ENCODE results near the gene DOCK3. TPM values are rescaled to one million over a fixed set of nuclear protein-coding genes. Genes with fewer than 3 reads are reported as not detected.

Gene DOCK3
- total RNA-seq, 3 donors from 2014 or later (not counting 1 experiment from before 2014, with no cell fraction given) = 1.4 to 2.4 (median 1.7) TPM

GRCh38 chr3:51280176-51280575 is 605.4 kb downstream of the DOCK3 start:
- TF ChIP-seq CTCF (IDR thresholded peaks at IDR 0.05) = no peak
- intact Hi-C loops (cut with micrococcal nuclease) = no loop called here
- WGBS (ENCODE audit: insufficient coverage) = 83% methylated on average over 3 of the region's 3 CpGs
- Histone ChIP-seq H3K27me3 (ENCODE audit: control insufficient read depth, insufficient read depth, low read length) (no peaks in the 10 kb centered on the region), H3K9me3 (ENCODE audit: control insufficient read depth, insufficient read depth, low read length) (no peaks in the 10 kb centered on the region), H3K4me3 (ENCODE audit: low read length) (no peak overlapping the region), H3K4me1 (ENCODE audit: control insufficient read depth, insufficient read depth, low read length) (no peaks in the 10 kb centered on the region), H3K27ac (ENCODE audit: low read length) (no peak overlapping the region), H3K36me3 (ENCODE audit: control insufficient read depth, insufficient read depth, low read length) (no peaks in the 10 kb centered on the region)
- no peak for DNase-seq
- Mint-ChIP-seq H3K36me3 (no peaks in the 10 kb centered on the region), H3K4me3 (no peak overlapping the region), H3K27me3 (ENCODE audit: low read depth in 2 of 2) (peaks cover 0 to 9% of the 10 kb centered on the region in 2 donors), H3K9me3 (no peaks in the 10 kb centered on the region), H3K4me1 (no peaks in the 10 kb centered on the region), H3K27ac (no peak overlapping the region)
- ATAC-seq = no peak

GRCh38 chr3:51282931-51283330 is 608.2 kb downstream of the DOCK3 start:
- H3K4me1 Mint-ChIP-seq = no peaks in the 10 kb centered on the region
- no peak overlapping the region for H3K27ac Mint-ChIP-seq
- no peak overlapping the region for H3K27ac ChIP-seq (ENCODE audit: low read length)
- H3K36me3 ChIP-seq (ENCODE audit: control insufficient read depth, insufficient read depth, low read length) = no peaks in the 10 kb centered on the region
- no peak for TF ChIP-seq CTCF (IDR thresholded peaks at IDR 0.05)
- H3K36me3 Mint-ChIP-seq = peaks cover 11% of the 10 kb centered on the region
- peaks cover 7 to 15% of the 10 kb centered on the region in 2 donors for H3K27me3 Mint-ChIP-seq (ENCODE audit: low read depth in 2 of 2)
- ATAC-seq (no peak), DNase-seq (no peak)
- no peaks in the 10 kb centered on the region for H3K4me1 ChIP-seq (ENCODE audit: control insufficient read depth, insufficient read depth, low read length)
- H3K4me3 Mint-ChIP-seq = no peak overlapping the region
- no peaks in the 10 kb centered on the region for H3K9me3 ChIP-seq (ENCODE audit: control insufficient read depth, insufficient read depth, low read length)
- 82% methylated on average over 1 of the region's 1 CpG for WGBS (ENCODE audit: insufficient coverage)
- no peaks in the 10 kb centered on the region for H3K27me3 ChIP-seq (ENCODE audit: control insufficient read depth, insufficient read depth, low read length)
- no peak overlapping the region for H3K4me3 ChIP-seq (ENCODE audit: low read length)
- intact Hi-C loops (cut with micrococcal nuclease) = no loop called here
- no peaks in the 10 kb centered on the region for H3K9me3 Mint-ChIP-seq

- intact Hi-C loops (cut with micrococcal nuclease) = no loop called here
- 80% methylated on average over 1 of the region's 1 CpG for WGBS (ENCODE audit: insufficient coverage)
- no peaks in the 10 kb centered on the region for H3K27me3 ChIP-seq (ENCODE audit: control insufficient read depth, insufficient read depth, low read length)
These were observed 608.7 kb downstream of the DOCK3 start for GRCh38 chr3:51283421-51283820.

More at GRCh38 chr3:51283421-51283820, 608.7 kb downstream of the DOCK3 start:
- peaks cover 12% of the 10 kb centered on the region for H3K36me3 Mint-ChIP-seq
- DNase-seq (no peak), ATAC-seq (no peak)
- Histone ChIP-seq H3K36me3 (ENCODE audit: control insufficient read depth, insufficient read depth, low read length) (no peaks in the 10 kb centered on the region), H3K4me3 (ENCODE audit: low read length) (no peak overlapping the region), H3K9me3 (ENCODE audit: control insufficient read depth, insufficient read depth, low read length) (no peaks in the 10 kb centered on the region), H3K27ac (ENCODE audit: low read length) (no peak overlapping the region), H3K4me1 (ENCODE audit: control insufficient read depth, insufficient read depth, low read length) (no peaks in the 10 kb centered on the region)
- H3K27ac Mint-ChIP-seq = no peak overlapping the region
- H3K4me1 Mint-ChIP-seq = no peaks in the 10 kb centered on the region
- no peaks in the 10 kb centered on the region for H3K9me3 Mint-ChIP-seq
- TF ChIP-seq CTCF (IDR thresholded peaks at IDR 0.05) = no peak
- H3K4me3 Mint-ChIP-seq = no peak overlapping the region
- peaks cover 7 to 15% of the 10 kb centered on the region in 2 donors for H3K27me3 Mint-ChIP-seq (ENCODE audit: low read depth in 2 of 2)
